ENCODE data around the gene PRKCZ.

The PRKCZ gene

DNA sequence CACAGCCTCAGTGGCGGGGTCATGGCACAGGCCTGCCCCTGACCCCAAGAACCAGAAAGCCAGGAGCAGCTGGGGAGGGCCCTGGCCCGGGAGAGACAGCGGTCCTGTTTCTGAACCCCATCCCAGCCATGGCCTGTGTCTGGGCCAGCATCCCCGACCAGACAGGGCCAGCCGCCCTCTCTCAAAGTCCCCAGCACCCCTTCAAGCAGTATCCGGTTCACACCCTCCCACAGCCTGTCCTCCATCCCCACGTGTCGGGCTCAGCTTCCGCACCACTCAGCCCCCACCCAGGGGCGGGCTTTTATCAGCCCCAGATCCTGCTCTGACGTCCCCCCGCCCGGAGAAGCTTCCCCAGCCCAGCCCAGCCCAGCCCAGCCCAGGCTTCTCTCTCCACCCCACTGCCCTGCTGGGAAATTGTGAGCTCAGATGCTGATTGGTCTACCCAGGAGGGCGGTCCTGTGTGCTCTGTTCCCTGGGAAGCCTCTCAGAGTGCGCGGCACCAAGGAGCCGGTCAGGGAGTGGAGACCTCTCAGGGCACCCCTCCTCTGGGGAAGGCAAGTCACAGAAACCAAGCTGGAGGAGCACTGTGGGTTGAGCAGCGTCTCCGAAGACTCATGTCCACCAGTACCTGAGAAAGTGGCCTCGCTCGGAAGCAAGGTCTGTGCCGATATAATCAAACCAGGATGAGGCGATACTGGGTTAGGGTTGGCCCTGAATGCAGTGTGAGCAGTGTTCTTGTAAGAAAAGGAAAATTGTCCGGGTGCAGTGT, 149.0 kb downstream of the PRKCZ start:
- DNase-seq, result peak; percentile 51

GRCh38 chr1:2200308-2200943, 150.2 kb downstream of the PRKCZ start:
- DNase-seq, result no peak

DNA sequence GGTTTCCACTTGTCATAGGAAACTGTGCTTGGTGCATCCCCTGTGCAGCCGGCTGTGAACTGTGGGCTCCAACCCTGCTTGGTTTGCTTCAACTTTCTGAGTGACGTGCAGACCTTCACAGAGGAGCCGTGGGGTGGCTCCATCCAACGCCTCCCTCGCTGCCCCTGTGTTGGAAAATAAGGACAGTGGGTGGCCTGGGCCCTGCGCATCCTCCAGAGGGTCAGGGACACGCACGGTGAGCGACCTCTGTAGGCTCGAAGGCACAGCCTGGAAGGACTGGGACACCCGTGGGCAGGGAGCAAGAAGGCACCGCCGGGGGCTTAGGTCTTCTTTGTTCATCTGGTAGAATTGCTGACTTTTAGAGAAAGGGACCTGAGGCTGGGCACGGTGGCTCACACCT, 150.9 kb downstream of the PRKCZ start:
- no peak for DNase-seq

DNA sequence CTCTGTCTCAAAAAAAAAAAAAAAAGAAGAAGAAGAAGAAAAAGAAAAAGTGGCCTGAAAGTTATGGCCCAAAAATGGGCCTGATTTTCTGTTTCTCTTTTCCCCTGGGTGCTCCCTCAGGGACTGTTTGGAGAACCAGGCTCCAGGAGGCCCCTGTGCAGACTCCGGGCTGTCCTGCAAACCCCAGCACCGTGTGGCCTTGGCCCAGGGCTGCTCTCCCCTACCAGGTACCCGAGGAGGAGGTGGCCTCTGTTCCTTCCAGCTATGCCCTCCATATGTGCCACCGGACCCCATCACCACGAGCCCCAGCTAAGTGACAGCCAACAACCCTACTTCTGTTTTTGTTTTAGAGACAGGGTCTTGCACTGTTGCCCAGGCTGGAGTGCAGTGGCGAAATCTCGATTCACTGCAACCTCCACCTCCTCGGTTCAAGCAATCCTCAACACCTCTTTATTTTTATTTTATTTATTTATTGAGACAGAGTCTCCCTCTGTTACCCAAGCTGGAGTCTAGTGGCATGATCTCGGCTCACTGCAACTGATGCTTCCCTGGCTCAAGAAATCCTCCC, 151.9 kb downstream of the PRKCZ start:
- DNase-seq, result no peak

DNA sequence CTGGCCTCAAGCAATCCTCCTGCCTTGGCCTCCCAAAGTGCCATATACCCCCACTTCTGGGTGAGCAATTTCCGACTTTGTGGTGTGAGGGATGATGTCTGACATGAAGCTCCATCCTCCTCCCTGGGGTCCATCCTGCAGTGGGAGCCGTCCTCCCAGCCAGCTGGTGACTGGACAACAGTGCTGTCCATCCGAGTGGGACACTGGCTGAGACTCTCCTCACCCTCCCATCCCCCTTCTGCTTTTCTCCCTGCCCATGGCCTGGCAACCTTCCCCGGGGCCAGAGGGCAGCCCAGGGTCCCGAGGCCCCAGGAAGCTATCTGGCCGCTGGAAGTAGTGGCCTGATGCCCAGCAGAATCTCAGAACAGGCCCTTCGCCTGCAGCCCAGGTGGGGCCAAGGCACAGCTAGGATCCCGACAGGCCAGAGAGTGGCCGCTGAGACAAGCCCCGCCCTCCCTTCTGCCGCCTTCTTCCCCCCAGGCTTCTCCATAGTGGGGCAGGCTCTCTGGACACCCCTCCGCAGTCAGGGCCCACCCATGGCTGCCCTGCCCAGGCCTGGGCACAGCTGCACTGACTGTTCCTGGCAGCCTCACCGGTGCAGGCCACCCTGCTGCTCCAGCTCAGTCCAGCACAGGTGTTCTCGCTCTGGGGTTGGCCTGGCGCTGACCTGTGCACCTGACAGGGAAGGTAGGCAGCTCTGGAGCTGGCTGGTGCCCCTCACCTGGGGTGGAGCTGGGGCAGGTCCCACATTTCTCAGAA, 152.8 kb downstream of the PRKCZ start:
- DNase-seq, result no peak

- DNase-seq, result no peak
These were observed 153.6 kb downstream of the PRKCZ start for GRCh38 chr1:2203671-2204414.

- DNase-seq, result no peak
These were observed 154.4 kb downstream of the PRKCZ start for GRCh38 chr1:2204415-2205190.

DNA sequence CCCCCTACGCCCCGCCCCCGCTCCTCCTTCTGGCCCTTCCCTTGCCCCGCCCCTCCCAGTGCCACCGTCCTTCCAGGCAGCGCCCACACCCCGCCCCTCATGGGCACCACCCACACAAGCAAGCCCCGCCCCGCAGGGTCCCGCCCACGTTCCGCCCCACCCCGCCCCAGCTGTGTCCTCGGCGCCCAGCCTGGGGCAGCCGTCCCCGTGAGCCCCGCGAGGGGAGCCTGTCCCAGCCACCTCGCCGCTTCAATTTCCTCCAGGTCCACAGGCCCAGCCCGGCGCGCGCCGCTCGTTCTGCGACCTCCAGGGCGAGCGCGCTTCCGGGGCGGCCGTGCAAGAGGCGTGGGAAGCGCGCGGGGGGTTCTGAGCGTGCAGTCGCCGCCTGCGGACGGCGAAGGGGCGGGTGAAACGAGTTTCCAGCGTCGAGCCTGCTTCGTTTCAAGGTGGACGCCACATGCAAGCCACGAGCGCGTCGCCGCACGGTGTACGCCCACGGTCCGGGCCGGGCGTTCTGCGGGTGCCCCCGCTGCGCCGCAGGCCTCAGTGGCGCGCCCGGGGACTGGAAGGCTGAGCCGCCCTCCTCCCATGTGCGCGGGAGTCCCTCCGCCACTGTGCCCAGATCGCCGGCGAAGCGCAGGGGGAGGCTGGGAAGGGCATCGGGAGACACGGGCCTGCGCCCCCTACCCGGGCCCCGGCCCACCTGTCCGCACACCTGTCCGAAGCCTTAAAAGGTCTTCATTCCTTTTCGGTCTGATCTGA, 155.2 kb downstream of the PRKCZ start:
- peak; percentile 32 for DNase-seq

- no peak for DNase-seq
These were observed 156.7 kb downstream of the PRKCZ start for GRCh38 chr1:2206813-2207487.

DNA sequence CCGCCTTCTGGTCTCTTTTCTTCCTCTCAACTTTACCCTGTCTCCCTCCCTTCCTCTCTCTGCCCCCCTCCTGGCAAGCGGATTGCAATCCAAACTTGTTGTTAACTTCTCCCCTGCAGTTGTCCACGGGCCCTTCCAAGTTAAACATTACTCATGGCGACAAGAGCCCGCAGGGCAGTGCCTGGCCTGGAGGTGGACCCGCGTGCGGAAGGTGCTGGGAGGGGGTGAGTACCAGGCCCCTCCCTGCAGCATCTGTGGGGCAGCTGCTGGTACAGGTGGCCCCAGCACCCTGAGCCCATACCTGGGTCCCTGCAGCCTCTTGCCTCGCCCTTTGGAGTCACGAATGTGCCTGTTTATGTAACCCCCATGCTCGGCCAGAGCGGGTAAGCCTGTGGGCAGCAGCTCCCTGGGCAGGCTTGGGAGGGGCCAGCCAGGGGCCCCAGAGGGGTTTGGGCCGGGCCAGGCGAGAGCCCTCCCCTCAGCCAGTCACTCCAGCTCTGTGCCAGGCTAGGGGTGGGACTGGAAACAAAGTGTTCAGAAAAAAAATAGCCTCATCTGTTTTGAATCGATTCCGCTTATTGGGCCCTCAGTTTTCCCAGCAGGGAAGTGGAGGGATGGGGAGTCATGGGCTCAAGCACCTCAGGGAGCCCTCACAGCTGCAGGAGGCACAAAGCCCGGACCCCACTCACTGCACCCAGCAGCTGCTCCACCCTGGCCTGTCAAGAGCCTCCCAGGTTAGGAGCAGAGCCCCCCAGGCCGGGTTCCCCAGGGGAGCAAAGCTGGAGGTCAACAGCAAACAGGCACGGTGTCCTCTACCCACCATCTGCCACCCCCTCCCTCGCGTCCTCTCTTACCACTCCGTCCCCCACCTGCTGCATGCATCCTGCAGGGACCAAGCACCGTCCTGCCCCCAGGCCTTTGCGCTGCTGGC, 158.4 kb downstream of the PRKCZ start:
- DNase-seq, result no peak

- DNase-seq, result no peak
These were observed 159.3 kb downstream of the PRKCZ start for GRCh38 chr1:2209400-2210083.

- DNase-seq, result no peak
These were observed 160.0 kb downstream of the PRKCZ start for GRCh38 chr1:2210084-2210653.

- DNase-seq, result no peak
These were observed 160.6 kb downstream of the PRKCZ start for GRCh38 chr1:2210786-2211185.

DNA sequence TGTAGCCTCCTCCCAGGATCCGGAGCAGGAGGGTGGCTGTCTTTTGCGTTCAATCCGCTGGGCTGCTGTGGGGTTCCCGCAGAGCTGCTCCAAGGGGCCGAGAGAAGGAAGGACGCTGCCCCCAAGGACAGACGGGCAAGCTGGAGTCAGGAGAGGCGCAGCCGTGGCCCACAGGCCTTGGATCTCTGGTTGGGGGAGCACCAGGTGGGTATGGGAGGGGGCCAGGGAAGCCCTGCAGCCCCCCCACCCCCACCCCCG, 162.0 kb downstream of the PRKCZ start:
- no peak for DNase-seq

DNA sequence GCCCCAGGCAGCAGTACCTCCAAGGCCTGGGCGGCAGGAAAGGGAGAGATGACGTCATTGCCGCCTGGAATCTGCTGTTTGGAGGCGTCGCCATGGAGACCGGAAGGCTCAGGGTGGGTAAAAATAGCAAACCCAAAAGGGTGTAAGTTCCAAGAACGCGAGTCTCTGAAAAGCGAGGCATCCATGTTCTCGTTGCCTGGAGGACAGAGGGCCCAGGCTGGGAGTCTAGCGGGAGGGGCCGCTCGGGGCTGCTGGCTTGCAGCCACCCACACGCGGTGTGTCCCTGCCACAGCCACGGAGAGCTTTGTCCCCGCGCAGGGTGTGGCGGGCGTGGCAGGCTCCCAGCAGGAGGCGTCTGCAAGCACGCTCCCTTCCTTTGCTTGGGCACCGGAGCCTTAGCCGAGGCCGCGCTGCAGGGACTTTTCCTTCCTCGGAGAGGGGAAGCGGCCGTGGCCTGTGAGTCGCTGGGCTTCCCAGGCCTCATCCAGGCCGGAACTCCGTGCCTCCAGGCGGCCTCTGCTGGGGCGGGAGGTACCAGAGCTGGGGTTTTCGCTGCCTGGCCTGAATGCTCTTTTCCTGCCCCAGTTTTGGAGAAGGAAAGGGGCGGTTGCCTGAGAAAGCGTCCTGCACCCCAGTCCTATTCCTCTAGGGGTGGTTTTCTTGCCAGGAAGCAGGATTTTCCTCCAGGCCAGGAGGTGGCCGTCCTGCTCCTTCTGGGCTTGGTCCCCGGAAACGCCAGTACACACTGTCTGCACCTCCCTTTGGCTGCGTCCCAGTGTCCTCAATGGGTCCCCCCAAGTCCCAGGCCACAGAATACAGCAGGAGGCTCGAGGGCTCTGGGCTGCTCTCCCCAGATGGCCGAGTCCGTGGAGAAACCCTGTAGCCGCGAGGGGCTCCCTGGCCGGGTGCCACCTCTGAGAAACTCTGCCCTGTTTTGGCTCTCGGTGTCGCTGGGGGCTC, 162.6 kb downstream of the PRKCZ start:
- DNase-seq, result no peak

DNA sequence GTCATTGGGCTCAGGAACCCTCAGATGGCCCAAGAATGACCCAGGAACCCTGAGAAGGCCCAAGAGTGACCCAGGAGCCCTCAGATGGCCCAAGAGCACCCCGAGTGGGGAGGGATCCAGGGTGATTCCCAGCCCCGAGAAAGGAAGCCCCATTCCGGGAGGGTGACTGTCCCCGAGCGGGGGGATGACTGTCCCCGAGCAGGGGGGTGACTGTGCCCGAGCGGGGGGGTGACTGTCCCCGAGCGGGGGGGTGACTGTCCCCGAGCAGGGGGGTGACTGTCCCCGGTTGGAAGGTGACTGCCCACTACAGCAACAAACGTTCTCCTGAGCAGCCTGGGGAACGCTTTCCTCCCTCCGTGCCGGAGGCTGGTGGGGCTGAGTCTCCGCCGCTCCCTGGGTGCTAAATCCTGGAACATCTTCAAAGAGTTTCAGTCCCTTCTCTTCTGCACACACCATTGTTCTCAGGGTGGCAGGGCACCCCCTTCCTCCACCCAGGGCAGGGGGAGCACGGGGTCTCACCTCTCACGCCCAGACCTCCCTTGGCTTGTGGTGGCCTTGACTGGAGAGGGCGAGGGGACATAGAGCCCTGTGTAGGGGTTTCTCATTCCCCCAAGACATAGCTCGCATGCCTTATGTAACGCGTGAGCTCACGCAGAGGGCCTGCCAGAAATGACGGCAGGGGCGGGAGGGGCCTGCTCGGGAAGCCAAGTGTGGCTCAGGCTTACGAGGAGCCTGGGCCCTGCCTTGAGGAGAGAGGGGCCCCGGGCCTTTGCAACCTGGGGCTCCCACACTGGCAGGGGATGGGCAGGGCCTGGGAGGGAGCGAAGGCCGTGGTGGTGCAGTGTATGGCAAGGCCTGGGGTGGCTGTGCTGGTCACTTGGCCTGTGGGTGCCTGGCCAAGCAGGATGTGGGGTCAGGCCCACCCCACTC, 163.6 kb downstream of the PRKCZ start:
- DNase-seq, result no peak

Measured in NCI-H774 (cell line).